ENCODE data around the gene PADI2. TPM values are rescaled to one million over a fixed set of nuclear protein-coding genes. Genes with fewer than 3 reads are reported as not detected.

Gene PADI2
- total RNA-seq, 1 experiment from 2014 or later = 14.0 TPM

- H3K9me3 ChIP-seq (ENCODE audit: insufficient read depth, low read depth) = no peaks in the 10 kb centered on the region
- H3K9me2 ChIP-seq (ENCODE audit: insufficient read depth) = no peaks in the 10 kb centered on the region
- no peaks in the 10 kb centered on the region for H3K27me3 ChIP-seq (ENCODE audit: insufficient read depth, low read depth)
- H3K4me1 ChIP-seq (replicated peaks; ENCODE audit: insufficient read depth) = peaks cover 5% of the 10 kb centered on the region; the same call in 1 of the 2 replicates
- ChIA-PET POLR2A (ENCODE audit: unreplicated experiment) (no interaction called here), CTCF (no interaction called here)
- no peaks in the 10 kb centered on the region for H3K36me3 ChIP-seq (ENCODE audit: low read depth)
- no peak overlapping the region for H3K4me3 ChIP-seq
- H3F3A ChIP-seq (ENCODE audit: insufficient read depth, low read depth) = peaks cover 4% of the 10 kb centered on the region; the same call in 1 of the 2 replicates
- H3K79me2 ChIP-seq (ENCODE audit: low read depth) = no peaks in the 10 kb centered on the region
- H3K27ac ChIP-seq = no peak overlapping the region
- DNase-seq = no peak
- intact Hi-C loops (cut with micrococcal nuclease; ENCODE audit: unreplicated experiment) = no loop called here
- no peak overlapping the region for H3K4me2 ChIP-seq
- TF ChIP-seq, protein P1, sequence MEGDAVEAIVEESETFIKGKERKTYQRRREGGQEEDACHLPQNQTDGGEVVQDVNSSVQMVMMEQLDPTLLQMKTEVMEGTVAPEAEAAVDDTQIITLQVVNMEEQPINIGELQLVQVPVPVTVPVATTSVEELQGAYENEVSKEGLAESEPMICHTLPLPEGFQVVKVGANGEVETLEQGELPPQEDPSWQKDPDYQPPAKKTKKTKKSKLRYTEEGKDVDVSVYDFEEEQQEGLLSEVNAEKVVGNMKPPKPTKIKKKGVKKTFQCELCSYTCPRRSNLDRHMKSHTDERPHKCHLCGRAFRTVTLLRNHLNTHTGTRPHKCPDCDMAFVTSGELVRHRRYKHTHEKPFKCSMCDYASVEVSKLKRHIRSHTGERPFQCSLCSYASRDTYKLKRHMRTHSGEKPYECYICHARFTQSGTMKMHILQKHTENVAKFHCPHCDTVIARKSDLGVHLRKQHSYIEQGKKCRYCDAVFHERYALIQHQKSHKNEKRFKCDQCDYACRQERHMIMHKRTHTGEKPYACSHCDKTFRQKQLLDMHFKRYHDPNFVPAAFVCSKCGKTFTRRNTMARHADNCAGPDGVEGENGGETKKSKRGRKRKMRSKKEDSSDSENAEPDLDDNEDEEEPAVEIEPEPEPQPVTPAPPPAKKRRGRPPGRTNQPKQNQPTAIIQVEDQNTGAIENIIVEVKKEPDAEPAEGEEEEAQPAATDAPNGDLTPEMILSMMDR (conservative IDR thresholded peaks at IDR 0.05) = no peak
- no peak for TF ChIP-seq EZH2 (IDR thresholded peaks at IDR 0.05; ENCODE audit: low read depth)
- H4K20me1 ChIP-seq (ENCODE audit: insufficient read depth) = no peaks in the 10 kb centered on the region
- no peak overlapping the region for H2AFZ ChIP-seq
- BruUV-seq (replicated peaks) = no TSS peak
These were observed 24.6 kb downstream of the PADI2 start for GRCh38 chr1:17094664-17095063.

GRCh38 chr1:17093822-17094393, 25.3 kb downstream of the PADI2 start:
- Histone ChIP-seq H4K20me1 (ENCODE audit: insufficient read depth) (no peaks in the 10 kb centered on the region), H3K27ac (no peak overlapping the region), H3K4me3 (no peak overlapping the region), H3K9me2 (ENCODE audit: insufficient read depth) (no peaks in the 10 kb centered on the region), H2AFZ (no peak overlapping the region), H3K36me3 (ENCODE audit: low read depth) (no peaks in the 10 kb centered on the region), H3K79me2 (ENCODE audit: low read depth) (no peaks in the 10 kb centered on the region), H3K4me2 (no peak overlapping the region), H3K9me3 (ENCODE audit: insufficient read depth, low read depth) (no peaks in the 10 kb centered on the region), H3K27me3 (ENCODE audit: insufficient read depth, low read depth) (no peaks in the 10 kb centered on the region), H3F3A (ENCODE audit: insufficient read depth, low read depth) (peaks cover 4% of the 10 kb centered on the region; the same call in 1 of the 2 replicates), H3K4me1 (replicated peaks; ENCODE audit: insufficient read depth) (peaks cover 5% of the 10 kb centered on the region; the same call in 1 of the 2 replicates)
- ChIA-PET CTCF (no interaction called here), POLR2A (ENCODE audit: unreplicated experiment) (interaction anchor here (0.6 kb wide), 1 partner anchor 15 kb away, joined by 5 read pairs; no protein-coding TSS in a partner anchor)
- no peak for DNase-seq
- intact Hi-C loops (cut with micrococcal nuclease; ENCODE audit: unreplicated experiment) = no loop called here
- TF ChIP-seq EZH2 (IDR thresholded peaks at IDR 0.05; ENCODE audit: low read depth) = no peak
- TF ChIP-seq, protein P1 (conservative IDR thresholded peaks at IDR 0.05) = no peak
- BruUV-seq (replicated peaks) = no TSS peak

GRCh38 chr1:17091252-17091651, 28.0 kb downstream of the PADI2 start:
- POLR2A ChIA-PET (ENCODE audit: unreplicated experiment) = no interaction called here
- Histone ChIP-seq H4K20me1 (ENCODE audit: insufficient read depth) (no peaks in the 10 kb centered on the region), H3K9me2 (ENCODE audit: insufficient read depth) (no peaks in the 10 kb centered on the region), H3K4me3 (no peak overlapping the region), H2AFZ (no peak overlapping the region), H3K27me3 (ENCODE audit: insufficient read depth, low read depth) (no peaks in the 10 kb centered on the region), H3K36me3 (ENCODE audit: low read depth) (no peaks in the 10 kb centered on the region), H3K27ac (no peak overlapping the region), H3F3A (ENCODE audit: insufficient read depth, low read depth) (no peaks in the 10 kb centered on the region), H3K79me2 (ENCODE audit: low read depth) (no peaks in the 10 kb centered on the region), H3K4me2 (no peak overlapping the region), H3K9me3 (ENCODE audit: insufficient read depth, low read depth) (no peaks in the 10 kb centered on the region), H3K4me1 (replicated peaks; ENCODE audit: insufficient read depth) (no peaks in the 10 kb centered on the region)
- CTCF ChIA-PET = no interaction called here
- intact Hi-C loops (cut with micrococcal nuclease; ENCODE audit: unreplicated experiment) = no loop called here
- DNase-seq = no peak
- no TSS peak for BruUV-seq (replicated peaks)
- TF ChIP-seq, protein P1 (conservative IDR thresholded peaks at IDR 0.05) = no peak
- no peak for TF ChIP-seq EZH2 (IDR thresholded peaks at IDR 0.05; ENCODE audit: low read depth)

All from PC-9 (cell line).